ENCODE measurements around the gene TACO1.

Gene TACO1

GRCh38 chr17:63641692-63642448 is 41.2 kb downstream of the TACO1 start:
- no peak for DNase-seq

- DNase-seq, result no peak
Measured at GRCh38 chr17:63644846-63645245, 44.2 kb downstream of the TACO1 start.

- DNase-seq, result no peak
Measured at GRCh38 chr17:63645775-63646487, 45.2 kb downstream of the TACO1 start.

GRCh38 chr17:63646488-63646806 is 45.8 kb downstream of the TACO1 start:
- no peak for DNase-seq

GRCh38 chr17:63647065-63647725 is 46.5 kb downstream of the TACO1 start:
- no peak for DNase-seq

- no peak for DNase-seq
Measured at GRCh38 chr17:63647936-63648335, 47.2 kb downstream of the TACO1 start.

- no peak for DNase-seq
Measured at GRCh38 chr17:63649813-63650212, 49.1 kb downstream of the TACO1 start.

GRCh38 chr17:63652106-63652505 is 51.4 kb downstream of the TACO1 start:
- no peak for DNase-seq

- DNase-seq, result no peak
Measured at GRCh38 chr17:63653050-63653449, 52.4 kb downstream of the TACO1 start.

GRCh38 chr17:63657786-63658185 is 57.1 kb downstream of the TACO1 start:
- no peak for DNase-seq
